GM18858 (cell line): Measurements from ENCODE around the gene KRT10.

ENCODE experiments used
- ATAC-seq: cut with Tn5 transposase; IDR thresholded peaks from one replicate; pipeline ENCODE4 v1.9.1; 2021; ENCODE audit not compliant: unreplicated experiment

KRT10 gene

GRCh38 chr17:40809721-40810421 lies 12.5 kb downstream of the KRT10 start:
- no peak for ATAC-seq

GRCh38 chr17:40806131-40806530 lies 16.3 kb downstream of the KRT10 start:
- no peak for ATAC-seq

GRCh38 chr17:40803617-40804082 lies 18.8 kb downstream of the KRT10 start:
- no peak for ATAC-seq

GRCh38 chr17:40801157-40801556 lies 21.3 kb downstream of the KRT10 start:
- ATAC-seq: no peak

GRCh38 chr17:40800381-40800780 lies 22.0 kb downstream of the KRT10 start:
- no peak for ATAC-seq

- no peak for ATAC-seq
Observed at GRCh38 chr17:40799859-40800258, 22.6 kb downstream of the KRT10 start, which contains the start of gene KRT28. Gene KRT28 (minus strand): TSS chr17:40799959. CDS start chr17:40799893, 66 bp downstream.

GRCh38 chr17:40796846-40797245 lies 25.6 kb downstream of the KRT10 start:
- ATAC-seq: no peak

GRCh38 chr17:40795019-40795667 lies 27.3 kb downstream of the KRT10 start:
- no peak for ATAC-seq

GRCh38 chr17:40794466-40794865 lies 27.9 kb downstream of the KRT10 start:
- ATAC-seq: no peak

- ATAC-seq: no peak
Observed at GRCh38 chr17:40793832-40794231, 28.6 kb downstream of the KRT10 start.

GRCh38 chr17:40791787-40792436 lies 30.5 kb downstream of the KRT10 start:
- ATAC-seq: no peak

- ATAC-seq: no peak
Observed at GRCh38 chr17:40791111-40791510, 31.3 kb downstream of the KRT10 start.

GRCh38 chr17:40782450-40782849 lies 40.0 kb downstream of the KRT10 start, which contains the start of gene KRT27:
Gene KRT27 (minus strand): TSS chr17:40782550. CDS start chr17:40782493, 57 bp downstream.
- no peak for ATAC-seq

GRCh38 chr17:40779181-40779909 lies 43.1 kb downstream of the KRT10 start:
- no peak for ATAC-seq

- no peak for ATAC-seq
Observed at GRCh38 chr17:40778461-40778860, 44.0 kb downstream of the KRT10 start.

- no peak for ATAC-seq
Observed at GRCh38 chr17:40777971-40778370, 44.4 kb downstream of the KRT10 start.

GRCh38 chr17:40777459-40777858 lies 45.0 kb downstream of the KRT10 start:
- ATAC-seq: no peak

GRCh38 chr17:40775945-40776344 lies 46.5 kb downstream of the KRT10 start:
- no peak for ATAC-seq

- ATAC-seq: no peak
Observed at GRCh38 chr17:40772101-40772500, 50.3 kb downstream of the KRT10 start, which contains the start of gene KRT26. Gene KRT26 (minus strand): TSS chr17:40772201. CDS start chr17:40772113, 88 bp downstream.
